NCI-H460 (cell line): ENCODE results near the gene ERG. TPM values are rescaled to one million over a fixed set of nuclear protein-coding genes. Genes with fewer than 3 reads are reported as not detected.
A peak's percentile ranks its signal among the peaks of the same experiment; 100 is the strongest.

Source experiments
- DNase-seq: peaks from one replicate; pipeline ENCODE4 v3.0.0-alpha.2; 2016; ENCODE audit warnings: low read depth; ENCODE audit errors: extremely low read depth
- total RNA-seq: library from RNA; depleted of rRNA; stranded (reverse); fragments of >200 nt; shearing (Covaris generic); gene quantifications from 2 replicates; pipeline ENCODE4 v1.2.3, GENCODE V29; 2014

Gene ERG
- total RNA-seq, 1 experiment from 2014 or later: not detected

DNA sequence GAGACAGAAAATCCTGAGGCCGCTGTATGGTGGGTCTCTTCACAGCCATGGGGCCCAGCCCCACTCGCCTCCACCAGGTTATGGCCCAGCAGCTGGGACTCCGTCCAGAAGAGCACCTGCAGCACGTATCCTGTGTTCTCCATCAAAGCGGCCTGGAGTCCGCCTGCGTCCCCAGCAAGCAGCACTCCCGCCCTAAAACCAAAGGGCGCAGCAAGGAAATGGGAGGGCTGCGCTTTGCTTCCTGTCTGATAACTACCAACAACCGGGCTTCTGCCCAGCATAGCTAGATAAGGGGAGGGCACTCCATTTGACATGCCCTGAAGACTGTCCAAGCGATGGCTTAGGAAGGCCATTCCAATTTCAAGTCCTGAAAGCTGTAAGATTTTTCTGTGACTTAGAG lies 121.6 kb downstream of the ERG start:
- DNase-seq: no peak

DNA sequence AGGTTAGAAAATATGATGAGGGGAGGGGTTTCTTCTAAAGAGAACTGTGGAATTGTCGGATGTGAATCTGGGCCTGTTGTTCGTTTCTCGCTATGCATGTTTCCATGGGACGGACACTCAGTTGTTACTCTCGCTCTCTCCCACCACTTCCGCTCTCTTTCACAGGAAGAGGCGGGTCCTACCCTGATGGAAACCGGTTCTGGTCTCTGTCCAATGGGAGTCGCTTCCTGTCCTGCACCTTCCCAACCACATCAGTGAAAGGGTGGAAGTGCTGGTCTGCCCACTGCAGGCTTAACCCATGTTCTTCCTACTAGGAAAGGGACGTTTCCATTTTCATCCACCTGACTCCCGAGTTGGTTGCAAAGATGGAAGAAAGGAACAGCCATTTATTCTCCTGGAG lies 122.0 kb downstream of the ERG start:
- no peak for DNase-seq

DNA sequence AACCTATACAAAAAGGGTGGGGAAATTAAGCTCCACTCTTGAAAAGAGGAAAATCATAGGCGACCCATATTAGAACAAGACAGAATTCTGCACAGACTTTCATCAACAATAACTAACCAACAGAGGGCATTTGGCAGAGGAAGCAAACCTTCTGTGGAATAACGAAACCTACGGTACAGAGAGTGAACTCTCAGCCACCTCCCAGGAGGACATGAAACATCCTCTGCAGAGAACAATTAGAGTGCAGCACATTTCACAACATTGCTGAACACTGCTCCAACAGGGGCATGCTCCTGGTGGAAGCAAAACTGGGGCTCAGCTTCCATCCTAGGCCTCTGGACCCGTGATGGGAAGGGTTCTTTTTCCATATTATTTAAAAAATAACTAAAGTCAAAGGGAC lies 130.6 kb downstream of the ERG start:
- no peak for DNase-seq

DNA sequence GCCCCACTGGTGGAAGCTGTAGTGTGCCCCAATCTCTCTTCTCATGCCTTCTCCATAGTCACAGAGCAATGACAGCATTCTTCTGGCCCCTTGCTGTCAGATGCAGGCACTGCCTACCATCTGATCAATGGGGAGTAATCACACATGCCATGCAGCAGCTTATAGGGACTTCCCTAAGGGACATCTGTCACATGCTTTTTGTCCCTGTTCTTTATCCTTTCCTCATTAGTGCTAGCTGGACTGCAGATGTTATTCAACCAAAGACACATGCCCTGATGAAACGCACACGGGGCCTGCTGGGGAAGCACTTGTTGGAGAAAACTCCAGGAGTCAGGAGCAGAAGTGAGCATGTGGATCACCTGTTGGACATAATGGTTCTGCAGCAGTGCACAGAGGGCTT lies 132.8 kb downstream of the ERG start:
- DNase-seq: no peak

DNA sequence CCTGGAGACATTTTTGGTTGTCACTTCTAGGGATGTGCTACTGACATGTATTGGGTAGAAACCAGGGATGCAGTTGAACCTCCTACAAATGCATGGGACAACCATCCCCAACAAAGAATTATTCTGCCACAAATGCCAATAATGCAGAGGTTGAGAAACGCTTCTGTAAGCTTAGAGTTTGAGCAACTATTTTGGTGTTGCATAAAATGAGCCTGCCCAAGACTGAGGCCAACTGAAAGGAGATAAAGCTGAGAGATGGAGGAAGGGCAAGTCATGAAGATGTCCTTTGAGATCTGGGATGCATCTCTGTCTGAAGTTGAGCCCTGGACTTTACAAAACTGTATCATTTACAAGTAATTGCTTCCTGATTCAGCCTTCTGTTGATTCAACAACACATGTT lies 134.6 kb downstream of the ERG start:
- no peak for DNase-seq

DNA sequence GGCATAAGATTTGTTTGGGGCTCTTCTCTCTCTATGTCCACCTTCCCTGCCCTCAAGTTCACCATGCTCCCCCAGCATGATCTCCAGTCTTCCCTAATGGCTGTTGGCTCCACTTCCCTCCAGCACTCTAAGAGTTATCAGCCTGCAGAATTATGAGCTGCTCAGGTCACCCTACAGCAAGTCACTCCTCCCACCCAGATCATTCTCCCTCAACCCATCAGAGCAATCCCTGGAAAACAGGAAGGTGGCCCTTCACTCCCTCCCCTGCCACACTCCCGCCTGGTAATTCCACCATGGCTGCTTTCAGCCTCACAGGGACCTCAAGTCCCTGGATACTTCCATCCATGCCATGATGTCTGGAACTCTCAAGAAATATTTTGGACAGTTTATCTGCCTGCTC lies 137.0 kb downstream of the ERG start:
- no peak for DNase-seq

DNA sequence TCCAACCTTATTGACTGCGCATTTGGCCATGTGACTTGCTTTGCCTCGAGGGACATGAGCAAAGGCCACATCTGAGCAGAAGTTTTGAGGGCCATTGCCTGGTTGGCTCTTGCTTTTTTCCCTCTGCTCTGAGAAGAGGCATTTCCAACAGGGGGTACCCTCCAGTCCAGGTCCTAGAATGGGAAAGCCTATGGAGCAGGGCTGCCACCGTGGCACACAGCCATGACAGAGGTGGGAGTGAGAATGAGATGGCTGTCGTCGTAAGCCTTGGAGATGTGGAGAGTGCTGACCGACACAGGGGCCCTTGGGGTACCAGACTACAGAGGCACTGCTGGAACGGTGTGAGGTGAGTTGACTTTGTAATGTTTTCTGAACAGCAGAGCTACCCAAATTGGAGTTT lies 138.4 kb downstream of the ERG start:
- no peak for DNase-seq

DNA sequence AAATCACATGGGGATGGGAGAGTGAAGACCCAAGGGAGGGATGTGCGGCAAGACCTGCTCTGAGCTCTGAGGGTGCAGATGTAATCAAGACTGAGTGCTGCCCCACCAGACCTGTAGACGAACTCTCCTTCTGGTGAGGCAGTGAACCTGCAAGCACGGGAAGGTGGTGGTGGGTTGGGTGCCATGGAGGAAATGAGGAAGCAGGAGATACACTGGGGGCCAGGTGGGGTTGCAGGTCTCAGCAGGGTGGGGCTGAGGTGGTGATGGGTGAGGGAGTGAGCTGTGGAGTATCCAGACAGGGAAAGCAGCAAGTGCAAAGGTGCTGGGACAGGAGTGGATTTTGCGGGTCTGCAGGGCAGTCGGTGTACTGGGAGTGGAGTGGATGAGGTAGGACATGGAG lies 139.2 kb downstream of the ERG start:
- DNase-seq: no peak

DNA sequence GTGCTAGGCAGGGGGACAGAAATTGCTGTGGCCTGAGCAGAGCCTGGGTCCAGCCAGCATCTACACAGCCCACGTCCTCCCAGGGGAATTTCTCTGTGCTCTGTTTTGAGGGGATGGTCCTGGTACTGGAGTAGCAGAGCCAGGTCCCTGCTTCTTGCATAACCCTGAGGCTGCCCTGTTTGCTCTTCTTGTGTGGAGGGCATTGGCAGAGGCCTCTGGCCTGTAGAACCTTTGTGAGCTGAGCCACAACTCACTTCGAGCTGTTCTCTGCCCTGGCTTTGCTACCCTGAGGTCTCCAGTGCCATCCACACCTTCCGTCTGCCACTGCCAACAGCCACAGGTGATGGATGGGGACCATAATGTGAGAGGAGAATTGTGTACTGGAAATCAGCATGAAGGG lies 139.6 kb downstream of the ERG start:
- no peak for DNase-seq

DNA sequence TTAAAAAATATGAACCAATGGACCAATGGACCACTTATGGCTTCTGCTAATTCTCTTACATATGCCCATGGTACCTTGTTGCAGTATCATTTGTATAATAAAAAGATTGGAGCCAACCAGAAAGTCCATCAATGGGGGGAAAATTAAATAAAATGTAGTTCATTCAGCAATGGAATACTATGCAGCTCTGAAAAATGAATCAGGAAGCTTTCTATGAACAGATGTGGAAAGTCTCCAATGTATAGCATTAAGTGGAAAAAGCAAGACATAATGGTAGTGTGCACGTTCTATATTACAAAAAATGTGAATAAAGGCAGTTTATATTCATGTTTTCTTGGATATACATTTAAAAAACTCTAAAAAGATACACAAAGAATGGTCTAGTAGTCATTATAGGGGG lies 140.2 kb downstream of the ERG start:
- no peak for DNase-seq

DNA sequence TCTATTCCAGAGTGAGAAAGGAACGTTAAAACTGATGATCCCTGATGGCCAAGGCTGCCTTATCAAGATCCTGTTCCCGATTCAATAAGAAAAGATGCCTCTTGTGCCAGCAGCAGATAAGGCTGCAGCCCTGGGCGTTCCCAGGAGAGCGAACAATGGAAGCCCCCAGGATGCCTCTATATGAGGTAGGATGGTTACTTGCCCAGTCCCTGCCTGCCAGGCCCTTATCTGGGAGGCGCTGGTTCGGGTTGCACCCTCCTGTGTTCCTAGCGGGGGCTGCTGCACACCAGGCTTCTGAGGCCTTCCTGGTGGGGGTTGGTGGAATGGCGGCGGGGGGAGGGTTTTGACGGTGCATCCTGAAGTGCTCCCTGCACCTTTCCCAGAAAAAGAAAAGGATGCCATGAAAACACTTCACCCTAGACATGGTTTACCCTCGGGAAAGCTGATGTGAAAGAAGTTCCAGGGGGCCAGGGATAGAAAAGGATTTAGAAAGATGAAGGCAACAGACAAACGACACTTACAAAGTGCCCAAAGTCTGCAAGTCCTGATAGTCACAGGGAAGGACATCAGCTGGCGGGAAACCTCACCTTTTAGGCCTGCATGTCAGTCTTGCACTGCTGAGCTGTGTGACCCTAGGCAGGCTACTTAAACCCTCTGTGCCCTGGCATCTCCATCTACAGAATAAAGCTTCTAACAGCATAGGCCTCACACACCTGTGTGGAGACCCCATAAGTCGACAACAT lies 141.2 kb downstream of the ERG start:
- no peak for DNase-seq

DNA sequence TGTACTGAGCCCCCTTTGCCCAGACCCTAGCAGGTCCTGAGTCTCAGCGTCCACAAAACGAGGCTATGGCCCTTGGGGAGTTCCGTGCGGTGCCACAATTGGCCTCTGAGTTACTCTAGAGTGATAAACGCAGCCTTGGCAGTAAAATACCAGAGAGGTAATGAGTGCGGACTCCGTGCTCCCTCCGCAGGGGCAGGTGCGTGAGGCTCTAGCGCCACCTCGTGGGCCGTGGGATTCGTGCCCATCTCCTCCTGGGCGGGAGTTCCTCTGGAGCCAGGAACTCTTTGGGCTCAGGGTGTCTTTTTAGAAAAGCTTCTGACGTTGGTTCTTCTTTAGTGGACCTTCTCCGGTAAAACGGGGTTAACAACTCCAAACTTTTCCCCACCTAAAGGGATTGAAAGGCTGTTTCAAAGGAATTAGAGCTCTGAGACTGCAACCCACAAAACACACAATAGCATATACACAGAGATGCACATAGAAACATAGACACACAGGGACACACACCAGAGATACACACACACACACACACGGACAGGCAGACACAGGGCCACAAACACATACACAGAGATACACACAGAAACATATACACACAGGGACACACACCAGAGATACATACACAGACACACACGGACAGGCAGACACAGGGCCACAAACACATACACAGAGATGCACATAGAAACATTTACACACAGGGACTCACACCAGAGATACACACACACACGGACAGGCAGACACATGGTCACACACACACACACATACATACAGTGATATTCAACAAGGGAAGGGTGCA lies 142.1 kb downstream of the ERG start:
- DNase-seq: peak; percentile 48

DNA sequence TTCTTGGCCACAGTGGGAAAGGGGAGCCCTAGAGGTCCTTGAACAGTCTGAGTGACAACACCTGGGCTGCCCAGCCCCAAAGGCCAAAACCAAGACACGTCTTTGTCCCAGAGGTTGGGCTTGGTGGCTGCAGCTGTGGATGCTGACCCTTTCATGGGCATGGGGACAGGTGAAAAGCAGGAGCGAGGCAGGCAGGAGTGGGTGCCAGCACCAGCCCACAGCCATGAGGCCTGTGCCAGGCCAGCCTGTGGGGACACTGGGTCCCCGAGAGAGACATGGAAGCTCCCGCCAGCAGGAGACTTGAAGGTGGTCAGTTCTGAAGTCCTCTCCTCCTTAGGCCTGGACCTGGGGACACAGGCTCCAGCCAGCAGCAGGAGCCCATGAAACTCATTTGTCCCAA lies 142.9 kb downstream of the ERG start:
- no peak for DNase-seq

DNA sequence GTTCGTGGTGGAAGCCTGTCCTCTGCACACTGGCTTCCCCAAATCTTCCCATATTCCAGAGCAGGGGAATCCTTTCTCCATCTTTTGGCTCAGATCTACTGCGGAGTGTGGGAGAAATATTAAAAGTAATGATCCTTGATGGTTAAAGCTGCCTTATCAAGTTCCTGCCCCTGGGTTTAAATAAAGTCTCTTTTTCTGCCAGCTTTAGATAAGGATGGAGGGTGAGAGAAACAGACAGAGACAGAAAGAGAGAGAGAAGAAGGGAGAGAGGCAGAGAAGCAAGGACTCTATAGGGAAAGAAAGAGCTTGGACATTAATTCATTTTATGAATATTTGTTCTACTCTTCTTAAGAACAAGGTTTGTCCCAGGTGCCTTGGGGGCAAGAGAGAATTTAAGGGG lies 143.5 kb downstream of the ERG start:
- no peak for DNase-seq

DNA sequence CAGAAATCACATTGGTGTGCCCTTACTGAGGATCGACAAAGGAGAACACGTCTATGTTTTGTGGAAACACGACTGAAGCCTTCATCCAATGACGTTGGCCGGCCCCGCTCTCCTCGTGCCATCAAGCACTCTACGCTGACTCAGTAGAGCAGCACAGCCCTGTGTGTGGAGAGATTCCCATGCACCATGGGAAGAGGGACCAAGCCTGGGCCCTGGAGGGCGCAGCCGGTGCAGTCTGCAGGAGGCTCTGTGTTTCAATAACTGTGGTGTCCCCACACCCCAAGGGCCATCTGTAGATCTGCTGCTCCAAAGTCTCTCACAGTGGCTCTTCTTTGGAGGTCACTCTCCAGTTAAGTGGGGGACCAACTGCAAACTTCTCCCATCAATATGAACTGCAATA lies 144.0 kb downstream of the ERG start:
- no peak for DNase-seq

DNA sequence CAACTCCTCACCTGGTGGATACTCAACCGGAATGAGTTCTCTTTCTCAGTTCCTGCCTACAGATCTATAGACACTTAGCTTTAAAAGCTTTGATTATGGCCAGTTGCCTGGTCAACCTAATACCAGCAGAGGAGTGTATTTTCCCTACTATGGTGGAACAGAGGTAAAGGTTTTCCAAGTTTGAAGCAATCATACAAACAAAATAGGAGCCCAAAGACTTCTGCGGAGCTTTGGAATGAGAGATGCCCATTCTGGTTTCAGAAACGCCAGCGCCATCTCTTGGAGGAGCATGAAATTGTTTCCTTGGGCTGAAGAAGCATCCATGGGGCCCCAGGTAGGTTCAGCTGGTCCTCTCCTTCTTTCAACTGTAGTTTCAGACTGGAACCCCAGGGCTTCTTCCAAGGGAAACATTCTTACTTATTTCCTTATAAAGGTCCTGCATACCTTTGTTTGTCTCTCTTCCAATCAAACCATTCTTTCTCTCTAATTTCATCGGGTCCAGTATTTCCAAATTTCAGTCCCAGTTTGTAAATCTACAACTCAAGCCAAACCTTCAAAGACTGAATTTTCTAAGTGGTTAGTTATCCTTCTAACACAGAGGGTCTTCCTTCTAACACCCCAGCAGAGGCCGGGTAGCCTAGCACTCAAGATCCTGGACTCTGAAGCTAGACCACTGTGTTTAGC lies 145.6 kb downstream of the ERG start:
- DNase-seq: peak; percentile 43

DNA sequence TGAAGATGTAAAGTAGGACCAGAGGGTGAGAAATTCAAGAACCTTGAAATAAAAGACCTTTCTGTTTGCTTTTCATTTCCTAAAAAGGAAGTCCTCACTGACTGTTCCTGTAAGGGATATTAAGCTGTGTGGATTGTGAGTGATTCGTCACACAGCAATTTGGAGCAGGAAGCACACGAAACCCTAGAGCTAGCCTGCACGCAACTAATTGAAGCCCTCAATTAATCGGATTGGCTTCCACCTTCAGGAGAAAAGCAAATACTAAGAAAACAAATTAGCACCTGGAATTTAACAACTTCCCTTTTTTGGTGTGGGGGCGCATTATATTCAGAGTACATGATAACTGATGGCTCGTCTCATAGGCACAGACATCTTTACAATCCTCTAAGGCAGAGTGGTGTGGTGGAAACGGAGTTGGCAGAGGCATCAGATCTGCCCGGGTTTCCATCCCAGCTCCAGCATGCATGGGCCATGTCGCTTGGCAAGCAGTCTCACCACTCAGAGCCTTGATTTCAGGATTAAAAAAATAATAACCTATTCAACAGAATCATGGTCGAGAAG lies 146.2 kb downstream of the ERG start:
- DNase-seq: no peak

DNA sequence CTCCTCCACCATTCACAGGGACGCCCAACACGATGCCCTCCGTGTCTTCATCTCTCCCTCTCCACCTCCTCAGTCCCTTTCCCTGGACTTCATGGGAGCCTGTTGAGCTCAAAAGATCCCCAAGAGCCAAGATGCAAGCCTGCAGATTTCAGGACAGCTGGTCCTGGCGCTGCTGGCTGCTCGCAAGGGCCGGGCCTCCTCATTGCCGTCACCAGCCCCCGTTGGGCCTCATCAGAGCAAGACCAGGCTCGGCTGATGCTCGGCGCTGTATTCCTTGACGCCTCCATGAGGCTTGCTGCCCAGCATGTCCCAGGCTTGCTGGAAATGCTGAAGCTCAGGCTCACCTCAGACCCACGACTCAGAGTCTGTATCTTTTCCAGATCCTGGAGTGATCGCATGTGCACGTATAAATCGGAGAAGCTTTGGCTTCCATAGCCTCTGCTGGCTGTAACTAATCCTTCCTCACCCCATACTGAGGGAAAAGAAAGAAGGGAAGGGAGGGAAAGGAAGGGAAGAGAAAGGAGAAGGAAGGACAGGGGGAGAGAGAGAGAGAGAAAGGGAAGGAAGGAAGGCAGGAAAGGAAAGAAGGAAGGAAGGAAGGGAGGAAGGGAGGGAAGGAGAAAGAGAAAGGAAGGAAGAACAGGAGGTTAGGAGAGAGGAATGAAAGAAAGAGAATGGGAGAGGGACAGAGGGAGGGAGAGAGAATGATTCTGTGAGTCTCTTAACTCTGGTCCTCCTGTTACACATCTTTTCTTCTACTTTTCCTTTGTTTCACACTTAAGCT lies 146.9 kb downstream of the ERG start:
- DNase-seq: no peak

DNA sequence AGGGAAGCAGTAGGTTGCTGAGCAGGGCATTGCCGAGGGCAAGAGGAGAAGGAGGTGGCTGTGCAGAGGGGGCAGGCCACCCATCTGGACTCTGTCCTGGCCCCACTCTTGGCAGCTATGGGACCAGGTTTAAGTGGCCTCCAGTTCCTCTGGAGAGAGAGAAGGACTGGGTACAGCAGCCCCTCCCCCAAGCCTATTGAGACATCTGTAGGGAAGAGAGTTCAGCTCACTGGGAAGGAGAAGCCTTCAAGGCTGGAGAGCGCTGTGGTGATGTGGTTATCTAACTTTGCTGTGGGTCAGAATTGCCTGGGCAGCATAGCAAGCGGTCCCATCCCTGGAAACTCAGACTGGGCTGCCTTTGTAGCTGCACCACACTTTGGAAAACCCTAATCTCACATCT lies 147.6 kb downstream of the ERG start:
- DNase-seq: no peak

DNA sequence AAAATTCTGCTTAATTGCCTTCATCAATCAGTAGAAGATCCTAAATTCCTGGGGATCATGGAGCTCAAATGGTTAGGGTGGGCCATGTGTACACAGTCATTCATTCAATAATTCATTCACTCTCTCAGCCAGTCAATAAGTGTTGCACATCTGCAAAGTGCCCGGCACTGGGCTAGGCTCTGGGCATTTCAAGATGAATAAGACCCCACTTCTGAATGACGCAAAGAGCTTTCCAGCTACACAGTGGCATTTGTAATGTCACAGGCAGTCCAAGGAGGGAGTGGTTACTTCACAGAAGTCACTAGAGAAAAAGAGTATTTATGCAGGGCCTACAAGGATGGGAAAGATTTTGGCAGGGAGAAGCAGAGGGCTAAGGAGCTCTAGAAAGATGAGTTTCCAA lies 148.3 kb downstream of the ERG start:
- no peak for DNase-seq
